Astrocyte of the hippocampus (primary cell): ENCODE results near the gene NOS1.
A peak's percentile ranks its signal among the peaks of the same experiment; 100 is the strongest.
"Not testable (repeated sequence)": the region's sequence is repeated elsewhere in the genome, so short reads cannot be mapped to it uniquely, and the experiment has no call there.

ENCODE experiments used
- DNase-seq: peaks from one replicate; pipeline ENCODE4 v3.0.0; 2011; ENCODE audit warnings: low read depth, low spot score

The NOS1 gene

GRCh38 chr12:117361347-117361751 lies at the start of gene NOS1:
Gene NOS1 (minus strand): TSS chr12:117361626. CDS start chr12:117331069, 30,557 bp downstream.
- DNase-seq = no peak

GRCh38 chr12:117409286-117409685 lies 47.9 kb upstream of the NOS1 start:
- no peak for DNase-seq

- peak; percentile 87 for DNase-seq
These were observed 46.9 kb upstream of the NOS1 start for GRCh38 chr12:117408161-117408791.

DNA sequence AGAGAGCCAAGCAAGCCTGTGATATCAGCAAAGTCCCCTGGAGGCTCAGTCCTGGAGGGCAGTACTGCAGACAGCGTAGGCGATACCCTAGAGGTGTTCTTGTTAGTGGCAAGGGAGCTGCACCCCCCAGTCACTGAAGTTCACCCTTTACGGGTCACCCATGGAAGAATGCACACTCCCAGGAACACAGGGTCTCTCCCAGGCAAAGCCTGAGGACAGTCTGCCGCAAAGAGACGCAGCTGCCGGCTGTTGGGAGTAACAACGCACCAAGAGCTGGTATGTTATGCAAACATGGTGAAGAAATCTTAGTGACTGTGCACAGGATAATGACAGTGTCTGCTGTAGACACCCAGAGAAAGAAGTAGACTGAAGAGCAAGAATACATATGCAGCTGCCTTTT lies 43.5 kb upstream of the NOS1 start:
- DNase-seq = no peak

- no peak for DNase-seq
These were observed 42.9 kb upstream of the NOS1 start for GRCh38 chr12:117404203-117404853.

DNA sequence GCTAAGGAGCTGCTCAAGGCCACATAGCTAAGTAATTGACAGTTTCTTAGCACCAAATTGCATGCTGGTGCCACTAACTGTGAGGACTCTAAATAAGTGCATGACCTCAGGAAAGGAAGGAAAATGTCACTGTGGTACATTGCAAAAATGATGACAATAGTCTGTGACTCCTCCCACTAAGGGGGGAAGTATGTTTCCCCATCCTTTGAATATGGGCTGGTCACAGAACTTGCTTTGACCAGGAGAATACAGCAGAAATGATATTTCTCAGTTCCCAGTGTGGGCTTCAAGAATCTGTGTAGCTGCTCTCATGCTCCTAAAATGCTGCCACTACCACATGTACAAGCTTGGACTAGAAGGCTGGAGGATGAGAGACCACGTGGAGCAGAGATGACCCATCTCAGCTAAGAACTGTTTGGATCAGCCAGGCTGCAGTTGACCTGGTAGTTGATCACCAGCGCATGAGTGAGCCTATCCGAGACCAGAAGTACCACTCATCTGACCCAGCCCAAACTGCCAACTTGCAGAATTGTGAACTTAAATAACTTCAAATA lies 42.2 kb upstream of the NOS1 start:
- no peak for DNase-seq

DNA sequence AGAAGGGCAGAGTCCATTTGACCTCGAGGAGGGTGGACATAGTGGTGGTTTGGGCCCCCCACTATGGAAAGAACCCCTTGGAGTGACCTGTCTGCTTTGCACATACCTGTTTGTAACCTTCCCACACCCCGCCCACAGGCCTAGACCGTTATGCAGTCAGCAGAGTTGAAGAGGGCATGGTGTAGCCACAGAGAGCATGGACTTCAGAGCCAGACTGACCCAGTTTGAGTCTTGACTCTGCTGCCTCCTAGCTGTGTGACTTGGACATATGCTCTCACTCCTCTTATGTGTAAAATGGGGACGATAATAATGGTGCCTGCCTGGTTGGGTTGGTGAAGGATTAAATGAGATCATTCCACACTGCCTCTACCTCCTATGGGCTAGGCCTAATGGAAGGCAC lies 40.9 kb upstream of the NOS1 start:
- no peak for DNase-seq

DNA sequence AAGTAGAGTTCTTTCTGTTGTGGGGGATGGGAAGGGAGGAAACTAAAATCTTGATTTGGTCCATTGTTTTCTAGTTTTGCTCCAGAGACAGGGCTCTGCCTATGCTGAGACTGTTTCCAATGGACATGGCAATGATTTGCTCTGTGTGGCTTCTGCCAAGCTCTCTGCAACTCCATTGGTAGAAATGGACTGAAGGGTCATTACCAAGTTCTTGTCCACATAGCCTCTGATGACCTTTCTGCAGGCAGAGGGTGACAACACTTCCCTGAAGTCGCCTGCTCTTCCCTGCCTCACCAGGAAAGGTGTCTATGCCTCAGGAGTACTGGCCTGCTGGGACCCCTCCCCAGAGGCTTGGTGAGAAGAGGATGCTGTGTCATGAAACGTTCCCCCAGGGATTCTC lies 39.5 kb upstream of the NOS1 start:
- DNase-seq = no peak

DNA sequence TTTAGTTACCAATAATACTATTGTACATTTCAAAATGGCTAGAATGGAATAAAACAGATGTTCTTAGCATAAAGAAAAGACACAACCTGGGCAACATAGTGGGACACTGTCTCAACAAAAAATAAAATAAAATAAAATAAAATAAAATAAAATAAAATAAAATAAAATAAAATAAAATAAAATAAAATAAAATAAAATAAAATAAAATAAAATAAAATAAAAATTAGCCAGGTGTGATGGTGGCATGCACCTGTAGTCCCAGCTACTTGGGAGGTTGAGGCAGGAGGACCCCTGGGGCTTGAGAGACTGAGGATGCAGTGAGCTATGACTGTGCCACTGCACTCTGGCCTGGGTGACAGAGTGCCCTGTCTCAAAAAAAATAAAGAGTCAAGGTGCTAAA lies 37.1 kb upstream of the NOS1 start:
- DNase-seq = not testable (repeated sequence)

- no peak for DNase-seq
These were observed 34.3 kb upstream of the NOS1 start for GRCh38 chr12:117395766-117396165.

DNA sequence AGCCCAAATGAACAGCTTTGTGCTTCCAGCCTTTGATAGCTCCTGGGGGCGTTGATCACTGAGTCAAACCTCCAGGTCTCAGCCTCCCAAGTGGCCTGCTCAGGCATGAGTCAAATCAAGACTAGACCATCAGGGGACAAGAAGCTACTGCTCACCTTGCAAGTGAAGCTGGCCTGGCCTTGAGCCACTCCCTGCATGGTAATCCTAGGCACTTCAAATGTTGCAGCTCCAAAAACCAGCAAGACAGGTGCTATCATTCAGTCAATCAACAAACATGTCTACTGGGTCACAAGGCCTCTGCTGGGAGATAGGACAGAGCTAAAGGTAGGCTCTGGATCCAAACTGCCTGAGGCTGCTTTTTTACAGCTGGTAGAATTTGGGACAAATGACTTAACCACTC lies 33.1 kb upstream of the NOS1 start:
- DNase-seq = no peak

DNA sequence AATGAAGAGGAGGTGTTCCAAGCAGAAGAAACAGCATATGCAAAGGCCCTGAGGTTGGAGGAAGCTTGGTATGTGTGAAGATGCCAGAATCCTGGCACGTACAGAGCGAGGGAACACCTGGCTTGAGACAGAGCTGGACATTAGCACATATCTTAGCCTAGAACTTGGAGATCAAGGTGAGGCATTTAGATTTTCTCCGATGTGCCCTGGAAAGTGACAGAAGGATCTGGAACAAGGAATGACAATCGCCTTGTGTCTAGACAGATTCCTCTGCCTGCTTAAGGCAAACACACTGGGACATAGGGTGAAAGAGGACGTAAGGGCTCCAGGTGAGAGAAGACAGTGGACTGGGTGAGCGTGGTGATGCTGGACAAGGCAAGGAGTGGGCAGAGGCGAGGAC lies 32.2 kb upstream of the NOS1 start:
- DNase-seq = no peak

- DNase-seq = no peak
These were observed 29.4 kb upstream of the NOS1 start for GRCh38 chr12:117390866-117391265.

- no peak for DNase-seq
These were observed 27.6 kb upstream of the NOS1 start for GRCh38 chr12:117388951-117389446.

DNA sequence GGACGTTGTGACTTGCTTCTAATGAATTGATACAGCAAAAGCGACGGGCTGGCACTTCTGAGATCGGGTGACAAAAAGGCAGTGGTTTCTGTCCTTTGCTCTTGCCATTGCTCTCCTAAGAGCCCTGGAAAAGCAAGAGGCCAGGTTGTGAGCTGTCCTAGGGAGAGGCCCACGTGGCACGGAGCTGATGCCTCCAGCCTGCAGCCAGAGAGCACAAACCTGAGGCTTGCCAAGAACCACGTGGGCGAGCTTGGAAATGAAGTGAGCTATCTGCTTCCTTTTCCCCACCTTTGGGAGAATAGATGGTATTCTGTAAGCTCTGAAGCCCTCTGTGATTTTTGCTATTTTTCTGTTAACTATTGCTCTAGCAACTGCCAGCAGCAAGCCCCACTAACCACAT lies 26.4 kb upstream of the NOS1 start:
- DNase-seq = no peak

GRCh38 chr12:117384735-117385134 lies 23.3 kb upstream of the NOS1 start:
- DNase-seq = no peak

- DNase-seq = no peak
These were observed 18.7 kb upstream of the NOS1 start for GRCh38 chr12:117380083-117380482.

- no peak for DNase-seq
These were observed 16.3 kb upstream of the NOS1 start for GRCh38 chr12:117377758-117378157.

- no peak for DNase-seq
These were observed 9.2 kb upstream of the NOS1 start for GRCh38 chr12:117370588-117370987.

GRCh38 chr12:117370000-117370399 lies 8.6 kb upstream of the NOS1 start:
- DNase-seq = not testable (repeated sequence)

- DNase-seq = peak; percentile 87
These were observed 5.7 kb upstream of the NOS1 start for GRCh38 chr12:117367006-117367638.

- no peak for DNase-seq
These were observed 3.7 kb upstream of the NOS1 start for GRCh38 chr12:117365049-117365616.
